HG03103 (cell line): ENCODE data around the gene RABGAP1L.
A peak's percentile ranks its signal among the peaks of the same experiment; 100 is the strongest.

ENCODE experiments used
- ATAC-seq: cut with Tn5 transposase; IDR thresholded peaks from one replicate; pipeline ENCODE4 v1.9.1; 2021; ENCODE audit warnings: low read depth; ENCODE audit not compliant: unreplicated experiment

Gene RABGAP1L

DNA sequence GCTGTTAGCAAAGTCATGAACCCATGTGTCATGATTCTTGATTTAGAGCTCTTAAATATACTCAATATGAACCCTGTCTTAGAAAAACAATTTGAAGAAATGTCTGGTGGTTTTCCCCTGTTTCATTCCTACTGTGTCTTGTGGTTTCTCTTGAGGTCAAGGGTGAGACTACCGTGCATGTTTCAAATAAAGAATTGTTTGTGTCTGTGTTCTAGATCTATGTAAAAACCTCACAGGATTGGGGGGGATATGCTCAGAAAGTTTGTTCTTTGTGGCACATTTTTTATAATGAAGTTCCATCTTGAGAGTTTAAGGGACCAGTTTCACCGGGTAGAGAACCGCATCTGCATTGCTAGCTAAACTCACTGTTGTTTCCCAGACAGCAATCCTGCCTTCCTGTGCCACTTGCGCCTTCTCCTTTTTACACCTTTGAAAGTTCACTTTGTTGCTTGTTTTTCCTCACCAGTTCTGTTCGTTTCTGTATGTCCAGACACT, 809.5 kb downstream of the RABGAP1L start:
- peak; percentile 69 for ATAC-seq

DNA sequence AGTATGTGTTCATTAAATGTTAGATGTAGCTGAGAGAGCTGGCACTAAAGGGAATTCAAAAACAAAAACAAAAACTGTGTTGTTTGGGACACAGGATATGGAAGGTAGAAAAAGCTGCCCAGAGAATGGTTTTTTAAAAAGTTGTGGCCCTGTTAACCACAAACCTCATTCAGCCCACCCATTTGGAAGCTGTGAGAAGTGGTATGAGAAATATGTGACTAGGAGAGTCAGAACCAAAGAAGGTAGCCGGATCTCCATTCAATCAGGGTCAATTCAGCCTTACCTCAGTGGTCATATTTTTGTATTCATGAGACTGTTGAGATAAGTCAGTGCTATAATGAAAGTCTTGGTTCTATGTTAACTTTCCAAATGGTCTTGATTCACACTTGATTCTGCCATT, 810.7 kb downstream of the RABGAP1L start:
- ATAC-seq, result no peak

DNA sequence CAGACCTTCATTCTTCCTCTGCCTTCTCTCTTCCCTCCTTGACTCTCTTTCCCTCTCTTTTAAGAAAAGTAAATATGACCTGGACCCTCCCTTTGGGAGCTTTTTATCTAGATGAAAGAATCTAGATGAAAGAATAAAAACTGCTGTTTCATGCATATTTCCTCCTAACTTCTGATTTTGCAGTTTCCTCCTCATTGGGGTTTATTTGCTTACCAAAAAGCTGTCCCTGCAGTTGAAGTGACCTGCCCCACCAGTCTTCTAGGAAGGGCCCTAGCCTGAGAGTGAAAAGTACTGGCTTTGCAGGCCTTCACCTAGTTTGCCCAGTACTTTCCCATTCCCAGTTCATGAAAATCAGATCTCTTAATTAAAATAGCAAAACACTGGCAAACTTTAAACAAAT, 812.1 kb downstream of the RABGAP1L start:
- no peak for ATAC-seq

- ATAC-seq, result no peak
These were observed 812.6 kb downstream of the RABGAP1L start for GRCh38 chr1:174971902-174972301.

- ATAC-seq, result no peak
These were observed 815.4 kb downstream of the RABGAP1L start for GRCh38 chr1:174974711-174975119.

GRCh38 chr1:174975764-174976163, 816.4 kb downstream of the RABGAP1L start:
- ATAC-seq, result no peak

GRCh38 chr1:174976436-174977108, 817.3 kb downstream of the RABGAP1L start:
- no peak for ATAC-seq

- ATAC-seq, result no peak
These were observed 823.8 kb downstream of the RABGAP1L start for GRCh38 chr1:174982971-174983689.

- ATAC-seq, result no peak
These were observed 825.6 kb downstream of the RABGAP1L start for GRCh38 chr1:174984952-174985351.

- ATAC-seq, result no peak
These were observed 829.2 kb downstream of the RABGAP1L start for GRCh38 chr1:174988539-174988938.

DNA sequence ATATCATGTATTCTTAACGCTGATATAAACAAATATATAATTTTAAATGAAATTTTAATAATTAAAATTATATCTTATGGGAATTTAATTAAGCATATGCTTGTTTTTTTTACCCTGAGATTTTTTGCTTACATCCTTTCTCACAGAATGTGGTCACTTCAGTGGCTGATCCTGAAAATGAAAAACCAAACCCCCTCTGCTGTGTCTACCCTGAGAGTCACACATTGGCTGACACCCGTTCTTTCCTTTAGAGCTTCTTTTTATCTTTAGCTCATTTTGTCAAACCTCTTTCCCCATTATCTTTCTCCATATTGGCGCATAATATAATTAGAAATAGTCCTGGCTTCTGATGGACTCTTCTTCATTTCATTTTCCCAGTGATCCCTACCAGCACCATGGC, 829.7 kb downstream of the RABGAP1L start:
- ATAC-seq, result no peak

DNA sequence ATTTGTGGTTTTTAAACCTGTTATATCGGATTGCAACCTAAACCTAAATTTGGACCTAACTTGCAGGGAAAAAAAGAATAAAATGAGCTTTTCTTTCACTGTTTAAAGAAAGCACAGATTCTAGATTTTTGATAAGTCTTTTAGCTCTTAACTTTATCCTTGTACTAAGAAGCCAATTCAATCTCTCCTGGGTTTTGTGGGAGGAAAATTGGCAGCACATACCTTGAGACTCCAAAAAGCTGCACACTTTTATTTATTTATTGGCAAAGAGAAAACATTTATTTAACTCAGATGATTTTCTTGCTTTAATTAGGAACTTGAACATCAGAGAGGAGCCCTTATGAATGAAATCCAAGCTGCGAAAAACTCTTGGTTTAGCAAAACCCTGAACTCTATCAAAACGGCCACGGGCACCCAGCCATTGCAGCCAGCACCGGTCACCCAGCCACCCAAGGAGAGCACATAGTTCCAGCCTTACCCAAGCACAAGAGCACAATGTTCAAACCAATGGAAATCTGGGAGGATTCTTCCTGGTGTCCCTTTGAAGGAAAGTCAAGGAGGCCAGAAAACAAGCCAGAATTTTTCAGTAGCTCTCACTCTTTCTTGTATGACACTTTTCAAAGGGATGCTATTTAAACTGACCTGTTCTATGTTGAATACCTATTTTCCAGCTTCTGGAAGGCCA, 830.4 kb downstream of the RABGAP1L start:
- ATAC-seq, result no peak

- no peak for ATAC-seq
These were observed 831.2 kb downstream of the RABGAP1L start for GRCh38 chr1:174990382-174990999.

GRCh38 chr1:174991473-174991872, 832.2 kb downstream of the RABGAP1L start:
- ATAC-seq, result no peak

- no peak for ATAC-seq
These were observed 835.8 kb downstream of the RABGAP1L start for GRCh38 chr1:174995121-174995520.

- ATAC-seq, result no peak
These were observed 836.6 kb downstream of the RABGAP1L start for GRCh38 chr1:174995916-174996315.

DNA sequence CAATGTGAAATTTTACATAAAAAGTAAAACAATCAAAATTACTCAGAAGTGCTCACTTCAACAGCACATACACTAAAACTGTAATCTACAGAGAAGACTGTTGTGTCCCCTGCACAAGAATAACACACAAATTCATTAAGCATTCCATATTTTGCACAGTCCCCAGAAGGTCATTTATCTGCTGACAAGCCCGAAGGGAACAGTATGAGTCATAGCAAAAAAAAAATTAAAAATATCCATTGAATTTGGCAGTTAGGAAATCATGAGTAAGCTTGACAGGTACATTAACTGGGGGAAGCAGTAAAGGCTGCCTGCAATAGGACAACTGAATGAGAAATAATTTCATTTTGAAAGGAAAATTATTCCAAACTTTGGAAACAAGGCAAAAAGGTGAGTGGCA, 837.2 kb downstream of the RABGAP1L start:
- ATAC-seq, result no peak

DNA sequence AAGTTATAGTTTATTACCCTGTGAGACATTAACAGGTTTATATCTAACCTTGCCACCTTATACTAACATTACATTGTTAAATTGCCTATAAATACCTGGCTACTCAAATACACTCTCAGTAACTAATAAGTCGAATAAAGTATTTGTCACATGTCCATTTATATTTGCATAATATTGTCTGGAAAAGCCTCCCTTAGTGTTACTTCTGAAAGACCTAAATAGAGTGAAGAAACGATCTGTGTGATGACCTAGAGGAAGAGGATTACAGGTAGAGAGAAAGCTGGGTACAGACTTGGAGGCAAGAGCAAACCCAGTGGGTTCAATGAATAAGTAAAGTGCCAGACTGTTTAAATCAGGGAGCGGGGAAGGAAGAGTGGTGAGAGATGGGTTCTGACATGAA, 837.7 kb downstream of the RABGAP1L start:
- no peak for ATAC-seq

GRCh38 chr1:174998569-174999215, 839.4 kb downstream of the RABGAP1L start:
- ATAC-seq, result no peak

DNA sequence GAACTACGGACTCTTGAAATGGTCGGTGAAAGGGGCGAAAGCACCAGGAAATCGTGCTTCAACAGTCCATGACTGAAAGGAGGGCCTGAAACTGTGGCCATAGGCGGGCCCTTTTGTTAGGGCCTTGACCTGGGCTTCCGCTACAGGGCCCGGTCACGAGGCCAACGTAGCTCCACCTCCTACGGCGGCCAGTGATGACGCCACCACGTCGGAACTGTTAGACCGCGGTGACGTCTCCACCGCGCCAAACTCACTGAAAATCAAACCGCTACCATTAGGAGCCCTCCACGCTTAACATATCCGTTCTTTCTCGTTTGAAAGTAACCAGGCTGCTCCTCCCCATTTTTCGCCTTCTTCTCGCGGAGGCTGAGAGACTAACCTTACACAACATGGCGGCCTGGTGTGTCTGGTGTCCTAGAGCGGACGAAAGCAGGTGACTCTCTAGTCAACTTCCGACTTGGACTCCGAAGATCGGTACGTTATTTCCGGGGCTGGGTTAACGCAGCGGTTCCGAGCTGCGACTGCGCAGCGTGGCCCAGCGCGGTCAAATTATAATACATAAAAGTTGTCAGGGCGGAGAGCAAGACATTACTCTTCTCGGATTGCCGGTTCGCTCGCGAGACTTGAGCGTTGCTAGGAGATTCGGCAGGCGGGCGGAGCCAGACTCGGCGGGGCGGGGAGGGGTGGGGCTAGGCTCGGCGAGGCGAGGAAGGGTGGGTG, 840.1 kb downstream of the RABGAP1L start:
- ATAC-seq, result peak; percentile 66
